ENCODE data around the gene HPD.
"Not testable (repeated sequence)": the region's sequence is repeated elsewhere in the genome, so short reads cannot be mapped to it uniquely, and the experiment has no call there.

The HPD gene

GRCh38 chr12:121858662-121859572 is at the start of gene HPD:
HPD (minus strand) TSS chr12:121858859; CDS start chr12:121858823, 36 bp downstream.
- no peak for DNase-seq

GRCh38 chr12:121905746-121906145 is 47.1 kb upstream of the HPD start:
- DNase-seq: no peak

GRCh38 chr12:121903202-121903601 is 44.5 kb upstream of the HPD start:
- DNase-seq: no peak

- no peak for DNase-seq
Observed at GRCh38 chr12:121899590-121899989, 40.9 kb upstream of the HPD start.

- no peak for DNase-seq
Observed at GRCh38 chr12:121898287-121898686, 39.6 kb upstream of the HPD start.

- no peak for DNase-seq
Observed at GRCh38 chr12:121894633-121895032, 36.0 kb upstream of the HPD start.

GRCh38 chr12:121893961-121894460 is 35.4 kb upstream of the HPD start:
- DNase-seq: peak; percentile 18

- DNase-seq: no peak
Observed at GRCh38 chr12:121892673-121893561, 34.3 kb upstream of the HPD start.

GRCh38 chr12:121889661-121890060 is 31.0 kb upstream of the HPD start:
- DNase-seq: not testable (repeated sequence)

- peak; percentile 4 for DNase-seq
Observed at GRCh38 chr12:121889274-121889624, 30.6 kb upstream of the HPD start.

GRCh38 chr12:121888478-121889273 is 30.0 kb upstream of the HPD start, which contains the start of gene PSMD9:
PSMD9 (plus strand) TSS chr12:121888790; CDS start chr12:121888857, 67 bp downstream.
- DNase-seq: peak; percentile 98

GRCh38 chr12:121888083-121888477 is 29.4 kb upstream of the HPD start:
- DNase-seq: no peak

GRCh38 chr12:121885129-121885528 is 26.5 kb upstream of the HPD start:
- not testable (repeated sequence) for DNase-seq

GRCh38 chr12:121883315-121883660 is 24.6 kb upstream of the HPD start:
- no peak for DNase-seq

GRCh38 chr12:121876080-121876447 is 17.4 kb upstream of the HPD start:
- not testable (repeated sequence) for DNase-seq

- DNase-seq: no peak
Observed at GRCh38 chr12:121875582-121875981, 16.9 kb upstream of the HPD start.

GRCh38 chr12:121874071-121874470 is 15.4 kb upstream of the HPD start:
- peak; percentile 35 for DNase-seq

- no peak for DNase-seq
Observed at GRCh38 chr12:121873216-121873569, 14.5 kb upstream of the HPD start.

- no peak for DNase-seq
Observed at GRCh38 chr12:121872546-121873215, 14.0 kb upstream of the HPD start.

- DNase-seq: no peak
Observed at GRCh38 chr12:121871467-121871866, 12.8 kb upstream of the HPD start.

GRCh38 chr12:121869229-121869628 is 10.6 kb upstream of the HPD start:
- DNase-seq: not testable (repeated sequence)

- DNase-seq: no peak
Observed at GRCh38 chr12:121866331-121866730, 7.7 kb upstream of the HPD start.
